ENCODE measurements around the gene LITAFD.

- TF ChIP-seq POLR2AphosphoS5 (IDR thresholded peaks at IDR 0.05) = no peak
- no peak for TF ChIP-seq CTCF (IDR thresholded peaks at IDR 0.05)
- no peak for TF ChIP-seq POLR2A (IDR thresholded peaks at IDR 0.05)
- TF ChIP-seq EP300 (IDR thresholded peaks at IDR 0.05; ENCODE audit: low read depth) = no peak
Observed at GRCh38 chr16:8923199-8923598, 41.0 kb downstream of the LITAFD start.
